ENCODE measurements around the gene RNF213.

RNF213 gene

GRCh38 chr17:80433916-80434666, 173.4 kb downstream of the RNF213 start:
- no peak overlapping the region for H3K4me3 ChIP-seq (ENCODE audit: low read depth, low read length)
- no peak for TF ChIP-seq CTCF (IDR thresholded peaks at IDR 0.05; ENCODE audit: borderline replicate concordance, insufficient read depth, low read depth, low read length)

DNA sequence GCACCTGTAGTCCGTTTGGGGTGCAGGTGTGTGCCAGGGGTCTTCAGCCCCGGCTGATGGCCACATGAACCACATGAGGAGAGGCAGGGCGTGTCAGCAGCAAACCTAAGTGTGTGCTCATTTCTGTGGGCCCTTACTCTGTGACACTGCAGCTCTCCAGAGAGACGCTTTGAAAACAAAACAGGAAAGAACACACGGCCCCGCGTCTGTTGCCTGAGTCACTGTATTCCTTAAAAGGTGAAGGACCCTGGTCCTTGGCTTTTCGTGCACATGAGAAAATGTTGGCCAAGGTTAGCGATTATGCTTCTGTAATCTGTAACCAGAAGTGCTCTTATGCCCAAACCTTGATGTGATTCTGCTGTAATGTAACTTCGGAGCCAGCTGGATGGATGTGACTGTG, 176.9 kb downstream of the RNF213 start:
- TF ChIP-seq CTCF (IDR thresholded peaks at IDR 0.05; ENCODE audit: borderline replicate concordance, insufficient read depth, low read depth, low read length) = no peak

DNA sequence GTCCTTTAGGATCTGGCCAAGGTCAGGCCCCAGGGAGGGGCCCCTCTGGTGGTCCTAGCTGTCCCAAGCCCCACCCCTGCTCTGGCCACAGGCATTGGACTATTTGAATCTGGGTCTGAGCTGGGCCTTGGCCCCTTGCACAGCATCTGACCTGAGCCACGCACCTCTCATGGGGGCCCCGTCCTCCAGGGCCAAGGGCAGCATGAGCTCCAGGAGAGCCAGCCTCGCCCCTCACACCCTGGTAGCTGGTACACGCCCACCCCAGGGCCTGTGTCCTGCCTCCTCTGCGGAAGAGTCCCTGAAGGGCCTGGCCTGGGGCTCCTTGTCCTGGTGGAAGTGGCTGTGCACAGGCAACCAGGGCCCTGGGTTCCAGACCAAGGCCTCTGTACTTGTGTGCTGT, 178.2 kb downstream of the RNF213 start:
- TF ChIP-seq CTCF (IDR thresholded peaks at IDR 0.05; ENCODE audit: borderline replicate concordance, insufficient read depth, low read depth, low read length) = no peak
- no peak overlapping the region for H3K4me3 ChIP-seq (ENCODE audit: low read depth, low read length)

More for the DNA sequence above, 176.9 kb downstream of the RNF213 start:
- H3K4me3 ChIP-seq (ENCODE audit: low read depth, low read length) = no peak overlapping the region

- no peak for TF ChIP-seq CTCF (IDR thresholded peaks at IDR 0.05; ENCODE audit: borderline replicate concordance, insufficient read depth, low read depth, low read length)
- no peak overlapping the region for H3K4me3 ChIP-seq (ENCODE audit: low read depth, low read length)
Measured at GRCh38 chr17:80439499-80439898, 178.8 kb downstream of the RNF213 start.

DNA sequence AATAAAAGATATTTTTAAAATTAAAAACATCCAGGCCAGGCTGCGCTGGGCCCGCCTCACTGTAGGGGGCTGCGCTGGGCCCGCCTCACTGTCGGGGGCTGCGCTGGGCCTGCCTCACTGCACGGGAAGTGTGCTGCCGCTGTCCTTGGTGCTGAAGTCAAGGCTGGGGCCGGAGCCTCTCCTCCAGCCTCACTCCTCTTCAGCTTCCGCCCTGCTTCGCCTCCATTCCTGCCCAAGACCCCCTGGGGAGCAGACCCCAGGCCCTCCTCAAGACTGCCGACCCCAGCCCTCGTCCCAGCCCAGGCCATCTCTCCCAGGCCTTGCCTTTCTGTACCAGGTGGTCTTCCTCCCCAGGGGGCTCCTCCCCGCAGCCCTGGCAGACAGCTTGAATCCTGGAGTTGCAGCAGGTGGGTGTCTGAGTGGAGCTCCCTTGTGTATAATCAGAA, 180.5 kb downstream of the RNF213 start:
- TF ChIP-seq CTCF (IDR thresholded peaks at IDR 0.05; ENCODE audit: borderline replicate concordance, insufficient read depth, low read depth, low read length) = no peak
- no peak overlapping the region for H3K4me3 ChIP-seq (ENCODE audit: low read depth, low read length)

DNA sequence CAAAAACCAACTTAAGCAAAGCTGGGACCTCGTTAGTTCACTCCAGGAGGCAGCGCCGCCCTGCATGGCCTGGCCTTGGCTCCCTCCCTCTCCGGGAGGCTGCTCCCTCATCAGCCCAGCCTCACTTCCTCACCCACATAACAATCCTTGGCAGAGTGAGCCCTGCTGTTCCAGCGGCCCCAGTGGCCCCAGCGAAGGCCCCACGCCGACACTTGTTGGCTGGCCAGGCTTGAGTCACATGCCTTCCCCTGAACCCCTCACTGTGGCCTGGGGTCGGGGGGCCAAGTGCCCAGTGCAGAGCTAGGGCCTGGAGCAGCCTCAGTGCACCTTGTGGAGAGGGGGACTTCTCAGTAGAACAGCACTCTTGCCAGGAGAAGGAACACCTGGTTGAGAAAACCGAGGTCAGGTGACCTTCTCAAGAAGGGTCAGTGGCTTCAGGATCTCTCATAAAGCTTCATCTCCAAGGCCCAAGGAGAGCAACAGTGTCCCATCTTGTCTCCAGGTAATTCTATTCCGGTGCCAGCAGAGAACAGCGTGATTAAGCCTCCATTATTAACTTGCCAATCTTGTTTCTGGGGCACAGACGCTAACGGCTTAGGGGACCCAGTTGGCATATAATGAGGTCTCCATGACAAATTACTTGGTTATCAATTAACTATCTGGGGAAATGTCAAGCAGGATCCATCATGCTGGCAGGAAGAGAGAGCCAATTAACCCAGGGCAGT, 181.1 kb downstream of the RNF213 start:
- H3K4me3 ChIP-seq (ENCODE audit: low read depth, low read length) = no peak overlapping the region
- no peak for TF ChIP-seq CTCF (IDR thresholded peaks at IDR 0.05; ENCODE audit: borderline replicate concordance, insufficient read depth, low read depth, low read length)

DNA sequence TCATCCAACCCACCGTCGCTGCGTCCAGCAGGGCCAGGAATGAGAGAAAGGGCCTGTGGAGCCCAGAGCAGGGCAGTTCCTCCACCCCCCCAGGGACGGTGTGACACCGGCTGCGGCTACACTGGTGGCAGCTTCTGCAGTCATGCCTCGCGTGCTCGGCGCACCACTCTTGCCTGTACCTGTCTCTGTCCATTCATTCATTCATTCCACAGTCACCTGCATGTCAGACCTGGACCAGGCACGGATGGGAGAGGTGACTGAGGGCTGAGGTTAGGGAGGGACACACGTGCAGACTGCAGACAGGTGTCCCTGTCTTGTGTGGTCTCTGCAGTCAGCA, 181.6 kb downstream of the RNF213 start:
- no peak for TF ChIP-seq CTCF (IDR thresholded peaks at IDR 0.05; ENCODE audit: borderline replicate concordance, insufficient read depth, low read depth, low read length)

More for the DNA sequence above, 181.6 kb downstream of the RNF213 start:
- H3K4me3 ChIP-seq (ENCODE audit: low read depth, low read length) = no peak overlapping the region

Data from GM12875 (cell line).